ENCODE measurements around the gene FAM227A. TPM values are rescaled to one million over a fixed set of nuclear protein-coding genes. Genes with fewer than 3 reads are reported as not detected.
A peak's percentile ranks its signal among the peaks of the same experiment; 100 is the strongest.

The FAM227A gene
- total and polyA plus RNA-seq, 2 of the 8 experiments (the other 6 are each of a cell fraction or from before 2014, with no cell fraction given) = 2.1 to 3.9 TPM

DNA sequence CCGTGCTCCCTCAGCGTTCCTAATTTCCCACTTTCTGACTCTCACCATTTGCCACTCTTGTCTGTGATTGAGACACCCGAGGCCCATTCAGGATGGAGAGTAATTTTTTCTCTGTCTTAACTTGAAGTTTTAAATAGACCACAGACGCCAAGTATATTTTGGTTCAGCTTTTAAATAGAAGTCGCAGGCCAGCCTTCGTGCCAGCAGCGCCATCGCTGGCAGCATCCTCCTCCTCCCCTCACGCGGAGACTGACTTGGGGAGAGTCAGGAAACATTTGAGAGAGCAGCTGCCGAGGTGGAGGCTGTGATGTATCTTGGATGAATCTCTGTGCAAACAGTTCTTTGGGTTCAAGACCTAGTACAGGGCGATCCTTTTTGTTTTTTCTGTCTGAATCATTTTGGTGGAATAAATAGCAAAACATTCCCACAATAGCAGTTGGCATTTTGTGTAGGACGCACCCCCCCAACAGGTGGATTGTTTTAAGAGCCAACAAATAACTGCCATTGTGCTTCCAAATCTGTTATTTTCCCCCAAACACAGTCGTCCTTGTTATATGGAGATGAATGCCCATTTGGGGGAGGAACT is 85.3 kb downstream of the FAM227A start (continued):
- TF ChIP-seq, protein P1, sequence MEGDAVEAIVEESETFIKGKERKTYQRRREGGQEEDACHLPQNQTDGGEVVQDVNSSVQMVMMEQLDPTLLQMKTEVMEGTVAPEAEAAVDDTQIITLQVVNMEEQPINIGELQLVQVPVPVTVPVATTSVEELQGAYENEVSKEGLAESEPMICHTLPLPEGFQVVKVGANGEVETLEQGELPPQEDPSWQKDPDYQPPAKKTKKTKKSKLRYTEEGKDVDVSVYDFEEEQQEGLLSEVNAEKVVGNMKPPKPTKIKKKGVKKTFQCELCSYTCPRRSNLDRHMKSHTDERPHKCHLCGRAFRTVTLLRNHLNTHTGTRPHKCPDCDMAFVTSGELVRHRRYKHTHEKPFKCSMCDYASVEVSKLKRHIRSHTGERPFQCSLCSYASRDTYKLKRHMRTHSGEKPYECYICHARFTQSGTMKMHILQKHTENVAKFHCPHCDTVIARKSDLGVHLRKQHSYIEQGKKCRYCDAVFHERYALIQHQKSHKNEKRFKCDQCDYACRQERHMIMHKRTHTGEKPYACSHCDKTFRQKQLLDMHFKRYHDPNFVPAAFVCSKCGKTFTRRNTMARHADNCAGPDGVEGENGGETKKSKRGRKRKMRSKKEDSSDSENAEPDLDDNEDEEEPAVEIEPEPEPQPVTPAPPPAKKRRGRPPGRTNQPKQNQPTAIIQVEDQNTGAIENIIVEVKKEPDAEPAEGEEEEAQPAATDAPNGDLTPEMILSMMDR (IDR thresholded peaks at IDR 0.05; ENCODE audit: control extremely low read depth in 1 of 3, insufficient read depth in 1 of 3, low read depth in 1 of 3, low read length in 3 of 3) = peak in 2 of 3 experiments; percentile 6 to 12; a peak in 2 of 4 replicates
- peak in 1 of 2 experiments; percentile 44; a peak in 1 of 3 replicates for TF ChIP-seq POLR2A (IDR thresholded peaks at IDR 0.05; ENCODE audit: control extremely low read depth in 1 of 2, low read depth in 2 of 2, low read length in 2 of 2)
- TF ChIP-seq ZNF274 (IDR thresholded peaks at IDR 0.05; ENCODE audit: borderline replicate concordance, extremely low read depth, low read length) = no peak
